Liver (tissue), 9 donors: ENCODE data around the gene NF2. TPM values are rescaled to one million over a fixed set of nuclear protein-coding genes. Genes with fewer than 3 reads are reported as not detected.

Experiments used
- DNase-seq: peaks from one replicate; pipeline ENCODE4 v3.0.0-alpha.2; 2017; ENCODE audit warnings: low spot score
- H3K27ac ChIP-seq, 2 donors: one replicate each; pipeline ENCODE4 v1.7.0; 2013; ENCODE audit warnings: inconsistent platforms in 2 of 2, low read length in 2 of 2, control low read depth in 1 of 2, low read depth in 1 of 2, mild to moderate bottlenecking in 1 of 2
- H3K27me3 ChIP-seq, 4 donors: one replicate each; pipeline versions ENCODE4 v1.6.1 to v1.7.0; 2013; ENCODE audit warnings: low read length in 3 of 4, inconsistent platforms in 1 of 4, mild to moderate bottlenecking in 1 of 4, moderate library complexity in 1 of 4; ENCODE audit not compliant: control insufficient read depth in 4 of 4, insufficient read depth in 4 of 4
- H3K36me3 ChIP-seq, 4 donors: one replicate each; pipeline versions ENCODE4 v1.6.1 to v1.7.0; 2013; ENCODE audit warnings: low read length in 3 of 4, mild to moderate bottlenecking in 3 of 4, low read depth in 1 of 4, moderate library complexity in 1 of 4; ENCODE audit not compliant: control insufficient read depth in 4 of 4, insufficient read depth in 3 of 4
- H3K4me1 ChIP-seq, 4 donors: one replicate each; pipeline versions ENCODE4 v1.6.1 to v1.7.0; 2013; ENCODE audit warnings: low read length in 3 of 4, mild to moderate bottlenecking in 3 of 4, moderate library complexity in 1 of 4; ENCODE audit not compliant: control insufficient read depth in 4 of 4, insufficient read depth in 4 of 4
- H3K4me3 ChIP-seq, 3 donors: one replicate each; pipeline versions ENCODE4 v1.6.1 to v1.7.0; 2013; ENCODE audit warnings: low read length in 3 of 3, control low read depth in 1 of 3, low read depth in 1 of 3, mild to moderate bottlenecking in 1 of 3
- H3K9ac ChIP-seq, 2 donors: one replicate each; pipeline ENCODE4 v1.7.0; 2013; ENCODE audit warnings: low read length in 2 of 2, mild to moderate bottlenecking in 2 of 2, moderate library complexity in 2 of 2, control low read depth in 1 of 2, low read depth in 1 of 2
- H3K9me3 ChIP-seq, 4 donors: one replicate each; pipeline versions ENCODE4 v1.6.1 to v1.7.0; 2013; ENCODE audit warnings: low read length in 3 of 4; ENCODE audit not compliant: control insufficient read depth in 4 of 4
- ATF3 ChIP-seq: IDR thresholded peaks from 2 replicates; pipeline ENCODE4 v1.6.1; 2016; ENCODE audit warnings: antibody characterized with exemption
- CTCF ChIP-seq: fragments of 150-350 bp; IDR thresholded peaks from 2 replicates; pipeline ENCODE4 v1.5.1; 2017; ENCODE audit warnings: improper control_type of control experiment, low read depth, low read length; ENCODE audit not compliant: missing input control
- EGR1 ChIP-seq, 2 donors: IDR thresholded peaks; 2 replicates each; pipeline ENCODE4 v1.6.1; 2016 to 2018; ENCODE audit warnings: antibody characterized with exemption in 2 of 2, low read depth in 2 of 2
- FOXA1 ChIP-seq: IDR thresholded peaks from 2 replicates; pipeline ENCODE4 v1.6.1; 2016; ENCODE audit warnings: antibody characterized with exemption
- FOXA2 ChIP-seq: IDR thresholded peaks from 2 replicates; pipeline ENCODE4 v1.6.1; 2016; ENCODE audit warnings: antibody characterized with exemption
- GABPA ChIP-seq, 2 donors: IDR thresholded peaks in 1 of 2; conservative IDR thresholded peaks in 1 of 2; 2 replicates each; pipeline ENCODE4 v1.6.1; 2016; ENCODE audit warnings: antibody characterized with exemption in 2 of 2, mild to moderate bottlenecking in 1 of 2, moderate library complexity in 1 of 2
- HNF4A ChIP-seq, 2 donors: conservative IDR thresholded peaks; 2 replicates each; pipeline ENCODE4 v1.6.1; 2016; ENCODE audit warnings: antibody characterized with exemption in 2 of 2, mild to moderate bottlenecking in 2 of 2
- HNF4G ChIP-seq: IDR thresholded peaks from 2 replicates; pipeline ENCODE4 v1.6.1; 2016; ENCODE audit warnings: antibody characterized with exemption
- JUND ChIP-seq, 2 donors: IDR thresholded peaks; 2 replicates each; pipeline ENCODE4 v1.6.1; 2016; ENCODE audit warnings: antibody characterized with exemption in 2 of 2
- MAX ChIP-seq: IDR thresholded peaks from 2 replicates; pipeline ENCODE4 v1.6.1; 2016; ENCODE audit warnings: antibody characterized with exemption
- NR2F2 ChIP-seq: IDR thresholded peaks from 2 replicates; pipeline ENCODE4 v1.6.1; 2016; ENCODE audit warnings: antibody characterized with exemption
- RAD21 ChIP-seq, 2 donors: IDR thresholded peaks; 2 replicates each; pipeline ENCODE4 v1.6.1; 2016; ENCODE audit warnings: antibody characterized with exemption in 2 of 2, mild to moderate bottlenecking in 2 of 2
- REST ChIP-seq: IDR thresholded peaks from 2 replicates; pipeline ENCODE4 v1.6.1; 2016; ENCODE audit warnings: antibody characterized with exemption, mild to moderate bottlenecking
- RXRA ChIP-seq, 2 donors: IDR thresholded peaks; 2 replicates each; pipeline ENCODE4 v1.6.1; 2017 to 2018; ENCODE audit warnings: antibody characterized with exemption in 2 of 2, mild to moderate bottlenecking in 1 of 2
- SP1 ChIP-seq: IDR thresholded peaks from 2 replicates; pipeline ENCODE4 v1.6.1; 2018; ENCODE audit warnings: antibody characterized with exemption, mild to moderate bottlenecking
- TAF1 ChIP-seq: conservative IDR thresholded peaks from 2 replicates; pipeline ENCODE4 v1.6.1; 2016; ENCODE audit warnings: antibody characterized with exemption, mild to moderate bottlenecking
- YY1 ChIP-seq: IDR thresholded peaks from 2 replicates; pipeline ENCODE4 v1.6.1; 2016; ENCODE audit warnings: antibody characterized with exemption, mild to moderate bottlenecking
- ZBTB33 ChIP-seq: IDR thresholded peaks from 2 replicates; pipeline ENCODE4 v1.6.1; 2016; ENCODE audit warnings: antibody characterized with exemption
- WGBS: extraction: QIAGEN DNeasy Blood & Tissue Kit; methylation state at CpG from one replicate; pipeline ENCODE4 v1.1.7; 2013; 5-methylcytosine and 5-hydroxymethylcytosine counted together
- polyA plus RNA-seq, 2 donors: library from polyadenylated mRNA; stranded (reverse) in 1 of 2; unstranded in 1 of 2; fragments of 200-250 nt in 1 of 2; fragments of >200 nt in 1 of 2; fragmentation: Nextera tagmentation in 1 of 2; extraction: Ambion mirVana in 1 of 2; gene quantifications; one replicate each; pipeline versions ENCODE4 v1.2.1 to v1.2.3, GENCODE V29; 2013 to 2015
- total RNA-seq, 2 donors: library from RNA; depleted of rRNA; stranded (reverse); fragments of >200 nt; gene quantifications; one replicate each; pipeline ENCODE4 v1.2.3, GENCODE V29; 2014
- donor health status: healthy.
- donor health status: healthy.
- donor health status: healthy.
- donor health status: healthy.
- donor health status: healthy.

NF2 gene
- total and polyA plus RNA-seq, 4 donors, result 6.2 to 25.2 (median 11.2) TPM

GRCh38 chr22:29610780-29611179 is 7.3 kb downstream of the NF2 start:
- Histone ChIP-seq H3K9me3 (no peaks in the 10 kb centered on the region), H3K4me1 (peaks cover 0 to 2% (median under 1%) of the 10 kb centered on the region in 4 donors), H3K4me3 (no peak overlapping the region), H3K36me3 (no peaks in the 10 kb centered on the region), H3K27ac (no peak overlapping the region), H3K9ac (no peak overlapping the region), H3K27me3 (no peaks in the 10 kb centered on the region)
- no peak for DNase-seq
- TF ChIP-seq RXRA (IDR thresholded peaks at IDR 0.05) (no peak), HNF4A (conservative IDR thresholded peaks at IDR 0.05) (no peak), REST (no peak), GABPA (IDR thresholded peaks at IDR 0.05 in 1 of 2, conservative IDR thresholded peaks at IDR 0.05 in 1 of 2) (no peak), SP1 (no peak), NR2F2 (no peak), ZBTB33 (no peak), FOXA2 (no peak), ATF3 (no peak), FOXA1 (no peak), YY1 (no peak)
- WGBS, result 91% methylated on average over 1 of the region's 1 CpG

GRCh38 chr22:29615705-29616327 is 12.4 kb downstream of the NF2 start:
- no peak for DNase-seq
- H3K27me3 ChIP-seq, result no peaks in the 10 kb centered on the region
- H3K4me1 ChIP-seq, result no peaks in the 10 kb centered on the region
- H3K27ac ChIP-seq, result no peak overlapping the region
- no peaks in the 10 kb centered on the region for H3K9me3 ChIP-seq
- H3K36me3 ChIP-seq, result no peaks in the 10 kb centered on the region
- no peak overlapping the region for H3K9ac ChIP-seq
- TF ChIP-seq YY1 (no peak), RXRA (IDR thresholded peaks at IDR 0.05) (no peak)
- WGBS, result 96% methylated on average over 4 of the region's 4 CpGs
- no peak overlapping the region for H3K4me3 ChIP-seq

- Histone ChIP-seq H3K4me3 (no peak overlapping the region), H3K27ac (no peak overlapping the region), H3K9ac (no peak overlapping the region), H3K4me1 (peaks cover 0 to 5% (median 0%) of the 10 kb centered on the region in 4 donors), H3K36me3 (no peaks in the 10 kb centered on the region), H3K9me3 (no peaks in the 10 kb centered on the region), H3K27me3 (no peaks in the 10 kb centered on the region)
- 61% methylated on average over 2 of the region's 2 CpGs for WGBS
- DNase-seq, result no peak
- no peak for TF ChIP-seq HNF4A (conservative IDR thresholded peaks at IDR 0.05)
- no peak for TF ChIP-seq SP1
- TF ChIP-seq HNF4G, result no peak
- TF ChIP-seq YY1, result no peak
- no peak for TF ChIP-seq NR2F2
- no peak for TF ChIP-seq CTCF
- TF ChIP-seq FOXA2, result no peak
- no peak for TF ChIP-seq RAD21 (IDR thresholded peaks at IDR 0.05)
- no peak for TF ChIP-seq JUND (IDR thresholded peaks at IDR 0.05)
- no peak for TF ChIP-seq EGR1 (IDR thresholded peaks at IDR 0.05; ENCODE audit: low read depth in 2 of 2)
- no peak for TF ChIP-seq FOXA1
- no peak for TF ChIP-seq TAF1
- TF ChIP-seq MAX, result no peak
These were observed 14.6 kb downstream of the NF2 start for GRCh38 chr22:29617922-29618629.
